ACHN (cell line): ENCODE data around the gene CD9.
A peak's percentile ranks its signal among the peaks of the same experiment; 100 is the strongest.
"Not testable (repeated sequence)": the region's sequence is repeated elsewhere in the genome, so short reads cannot be mapped to it uniquely, and the experiment has no call there.

Experiments used
- DNase-seq: peaks from one replicate; pipeline ENCODE4 v3.0.0-alpha.2; 2015
- in situ Hi-C: cut with HindIII; loops from 2 replicates; pipeline ENCODE4 v1.10.0; 2017; ENCODE audit warnings: low sequenced_read_pairs, low pct_ligation_motif_present, low pct_unique_long_range_greater_than_20kb

Gene CD9, protein sequence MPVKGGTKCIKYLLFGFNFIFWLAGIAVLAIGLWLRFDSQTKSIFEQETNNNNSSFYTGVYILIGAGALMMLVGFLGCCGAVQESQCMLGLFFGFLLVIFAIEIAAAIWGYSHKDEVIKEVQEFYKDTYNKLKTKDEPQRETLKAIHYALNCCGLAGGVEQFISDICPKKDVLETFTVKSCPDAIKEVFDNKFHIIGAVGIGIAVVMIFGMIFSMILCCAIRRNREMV

DNA sequence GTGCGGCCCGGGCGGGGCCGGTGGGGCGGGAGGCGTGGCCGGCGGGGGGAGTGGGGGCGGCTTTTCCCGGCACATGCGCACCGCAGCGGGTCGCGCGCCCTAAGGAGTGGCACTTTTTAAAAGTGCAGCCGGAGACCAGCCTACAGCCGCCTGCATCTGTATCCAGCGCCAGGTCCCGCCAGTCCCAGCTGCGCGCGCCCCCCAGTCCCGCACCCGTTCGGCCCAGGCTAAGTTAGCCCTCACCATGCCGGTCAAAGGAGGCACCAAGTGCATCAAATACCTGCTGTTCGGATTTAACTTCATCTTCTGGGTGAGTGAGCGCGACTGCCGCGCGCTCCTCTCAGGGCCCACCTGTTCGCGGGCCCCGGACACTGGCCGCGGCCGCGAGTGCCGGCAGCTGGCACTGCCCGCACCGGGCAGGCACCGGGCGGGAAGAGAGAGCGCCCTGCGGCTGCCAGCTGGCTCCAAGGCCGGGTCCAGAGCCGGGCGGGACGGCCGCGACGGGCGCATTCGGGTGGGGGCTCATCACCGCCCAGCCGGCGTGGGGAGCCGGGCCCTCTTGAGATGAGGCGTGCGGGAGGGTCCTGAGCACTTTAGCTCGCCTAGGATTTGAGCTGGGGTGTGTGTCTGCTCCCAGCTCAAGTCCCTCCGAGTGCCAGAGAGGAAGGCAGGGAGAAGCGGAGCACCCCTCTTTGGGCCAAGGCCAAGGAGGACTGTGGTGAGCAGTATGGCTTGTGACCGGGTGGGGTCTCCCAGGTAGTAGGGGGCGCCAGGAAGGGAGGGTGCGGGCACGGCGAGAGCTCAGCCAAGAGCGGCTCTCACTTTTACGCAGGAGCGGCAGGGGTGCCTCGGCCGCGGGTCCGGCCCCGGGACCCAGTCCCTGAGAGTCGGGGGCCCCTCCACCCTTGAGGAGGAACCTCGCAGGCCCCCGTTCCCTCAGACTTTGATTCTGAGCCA is at the start of gene CD9:
Gene CD9, plus strand, starts transcription at position 145 of the 957 bp plus-strand sequence. Its CDS starts 100 bp downstream, at position 245.
- DNase-seq: peak; percentile 67
- in situ Hi-C loops: no loop called here

DNA sequence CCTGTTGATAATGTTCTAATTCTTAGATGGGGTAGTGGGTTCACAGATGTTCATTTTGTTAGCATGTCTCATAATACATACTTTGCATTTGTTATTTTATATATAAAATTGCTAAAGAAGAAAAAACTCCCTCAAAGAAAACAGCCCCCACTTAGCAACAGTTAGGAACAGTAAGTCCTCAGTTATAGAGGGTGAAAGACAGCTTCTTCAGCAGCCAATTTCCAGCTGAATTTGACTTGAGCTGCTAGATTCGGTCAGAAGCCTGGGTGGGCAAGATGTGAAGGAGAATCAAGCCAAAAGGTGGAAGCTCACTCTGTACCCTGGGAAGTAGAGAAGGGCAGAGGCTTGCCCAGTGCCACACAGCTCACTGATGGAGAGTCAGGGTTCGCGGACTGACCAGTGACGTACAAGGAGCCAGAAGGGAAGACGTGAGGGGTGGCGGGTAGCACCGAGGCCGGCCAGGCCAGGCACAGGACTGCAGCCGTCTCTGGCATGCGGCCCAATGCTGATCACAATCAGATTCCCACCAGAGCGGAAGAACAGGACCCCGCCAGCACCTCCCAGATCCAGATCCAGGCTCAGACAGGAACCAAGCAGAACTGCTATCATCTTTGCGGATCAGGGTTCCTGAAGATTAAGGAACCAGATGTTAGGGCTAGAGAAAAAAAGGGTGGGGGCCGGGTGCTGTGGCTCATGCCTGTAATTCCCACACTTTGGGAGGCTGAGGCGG is 45.3 kb upstream of the CD9 start:
- no peak for DNase-seq
- in situ Hi-C loops: no loop called here

DNA sequence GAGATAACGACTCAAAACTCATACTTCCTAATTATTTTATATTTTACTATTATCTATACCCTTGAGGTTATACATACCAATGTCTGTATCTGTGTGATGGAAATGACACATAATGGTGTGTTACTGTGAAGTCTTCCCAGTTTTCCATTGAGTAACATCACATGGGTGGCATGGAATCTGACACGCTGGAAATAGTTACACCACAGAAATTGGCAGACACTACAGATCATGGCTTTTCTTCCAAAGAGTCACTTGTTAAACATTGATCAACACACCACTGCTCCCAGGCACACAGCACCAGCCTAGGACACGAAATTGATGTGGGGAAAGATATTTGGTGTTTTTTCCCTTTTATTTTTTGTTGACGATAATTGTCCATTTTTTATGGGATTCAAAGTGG is 42.7 kb upstream of the CD9 start:
- in situ Hi-C loops: no loop called here
- DNase-seq: no peak

DNA sequence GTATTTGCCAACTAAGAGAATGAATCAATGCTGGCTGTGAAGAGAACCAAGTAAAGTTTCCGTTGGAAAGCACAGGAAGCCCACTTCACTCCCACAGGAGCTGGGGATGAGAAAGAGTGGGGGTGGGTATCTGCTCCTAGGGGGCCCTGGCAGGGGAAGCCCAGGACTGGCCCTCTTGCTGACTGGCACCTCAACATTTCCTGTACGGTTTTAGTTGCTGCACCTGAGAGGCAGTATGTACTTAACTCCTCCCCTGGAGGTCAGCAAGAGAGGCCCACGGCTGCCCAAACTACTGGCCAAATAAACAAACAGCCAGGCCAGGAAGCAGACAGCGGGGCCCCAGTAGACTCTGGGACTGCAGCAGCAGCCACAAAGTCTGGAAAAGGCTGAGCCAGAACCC is 41.9 kb upstream of the CD9 start:
- in situ Hi-C loops: no loop called here
- no peak for DNase-seq

DNA sequence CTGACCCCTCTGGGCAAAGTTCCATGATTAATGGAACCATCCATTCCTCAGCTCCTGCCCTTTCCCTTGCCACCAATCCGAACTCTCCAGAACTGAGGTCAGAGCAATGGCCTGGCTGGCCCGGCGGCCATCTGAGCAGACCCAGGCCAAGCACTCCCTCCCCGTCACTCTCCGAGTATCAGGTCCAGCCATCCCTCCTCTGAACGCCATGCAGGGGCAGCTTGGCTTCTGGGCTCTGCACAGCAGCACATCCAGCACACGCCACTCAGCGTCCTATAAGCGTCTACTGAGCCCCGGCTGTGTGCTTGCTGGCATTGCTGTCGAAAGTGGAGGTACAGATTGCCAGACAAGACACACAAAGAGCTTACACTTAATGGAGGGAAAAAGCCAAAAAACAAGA is 41.5 kb upstream of the CD9 start:
- in situ Hi-C loops: no loop called here
- no peak for DNase-seq

DNA sequence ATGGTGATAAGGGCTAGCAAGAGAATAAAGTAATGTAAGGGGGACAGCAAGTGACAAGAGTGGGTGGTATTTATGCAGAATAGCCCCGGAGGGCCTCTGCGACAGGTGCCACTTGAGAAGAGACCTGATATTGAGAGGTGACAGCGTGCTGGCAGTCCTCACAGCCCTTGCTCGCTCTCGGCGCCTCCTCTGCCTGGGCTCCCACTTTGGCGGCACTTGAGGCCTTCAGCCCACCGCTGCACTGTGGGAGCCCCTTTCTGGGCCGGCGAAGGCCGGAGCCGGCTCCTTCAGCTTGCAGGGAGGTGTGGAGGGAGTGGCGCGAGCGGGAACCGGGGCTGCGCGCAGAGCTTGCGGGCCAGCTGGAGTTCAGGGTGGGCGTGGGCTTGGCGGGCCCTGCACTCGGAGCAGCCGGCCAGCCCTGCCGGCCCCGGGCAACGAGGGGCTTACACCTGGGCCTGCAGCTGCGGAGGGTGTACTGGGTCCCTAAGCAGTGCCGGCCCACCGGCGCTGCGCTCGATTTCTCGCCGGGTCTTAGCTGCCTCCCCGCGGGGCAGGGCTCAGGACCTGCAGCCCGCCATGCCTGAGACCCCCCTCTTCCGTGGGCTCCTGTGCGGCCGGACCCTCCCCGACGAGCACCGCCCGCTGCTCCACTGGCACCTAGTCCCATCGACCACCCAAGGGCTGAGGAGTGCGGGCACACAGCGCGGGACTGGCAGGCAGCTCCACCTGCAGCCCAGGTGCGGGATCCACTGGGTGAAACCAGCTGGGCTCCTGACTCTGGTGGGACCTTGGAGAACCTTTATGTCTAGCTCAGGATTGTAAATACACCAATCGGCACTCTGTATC is 40.8 kb upstream of the CD9 start:
- DNase-seq, in situ Hi-C loops: not testable (repeated sequence)

DNA sequence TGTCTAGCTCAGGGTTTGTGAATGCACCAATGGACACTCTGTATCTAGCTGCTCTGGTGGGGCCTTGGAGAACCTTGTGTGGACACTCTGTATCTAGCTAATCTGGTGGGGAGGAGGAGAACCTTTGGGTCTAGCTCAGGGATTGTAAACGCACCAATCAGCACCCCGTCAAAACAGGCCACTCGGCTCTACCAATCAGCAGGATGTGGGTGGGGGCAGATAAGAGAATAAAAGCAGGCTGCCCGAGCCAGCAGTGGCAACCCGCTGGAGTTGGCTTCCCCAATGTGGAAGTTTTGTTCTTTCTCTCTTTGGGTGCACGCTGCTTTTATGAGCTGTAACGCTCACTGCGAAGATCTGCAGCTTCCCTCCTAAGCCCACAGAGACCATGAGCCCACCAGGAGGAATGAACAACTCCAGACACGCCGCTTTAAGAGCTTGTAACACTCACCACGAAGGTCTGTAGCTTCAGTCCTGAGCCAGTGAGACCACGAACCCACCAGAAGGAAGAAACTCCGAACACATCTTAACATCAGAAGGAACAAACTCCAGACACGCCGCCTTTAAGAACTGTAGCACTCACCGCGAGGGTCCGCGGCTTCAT is 40.1 kb upstream of the CD9 start:
- in situ Hi-C loops, DNase-seq: not testable (repeated sequence)

DNA sequence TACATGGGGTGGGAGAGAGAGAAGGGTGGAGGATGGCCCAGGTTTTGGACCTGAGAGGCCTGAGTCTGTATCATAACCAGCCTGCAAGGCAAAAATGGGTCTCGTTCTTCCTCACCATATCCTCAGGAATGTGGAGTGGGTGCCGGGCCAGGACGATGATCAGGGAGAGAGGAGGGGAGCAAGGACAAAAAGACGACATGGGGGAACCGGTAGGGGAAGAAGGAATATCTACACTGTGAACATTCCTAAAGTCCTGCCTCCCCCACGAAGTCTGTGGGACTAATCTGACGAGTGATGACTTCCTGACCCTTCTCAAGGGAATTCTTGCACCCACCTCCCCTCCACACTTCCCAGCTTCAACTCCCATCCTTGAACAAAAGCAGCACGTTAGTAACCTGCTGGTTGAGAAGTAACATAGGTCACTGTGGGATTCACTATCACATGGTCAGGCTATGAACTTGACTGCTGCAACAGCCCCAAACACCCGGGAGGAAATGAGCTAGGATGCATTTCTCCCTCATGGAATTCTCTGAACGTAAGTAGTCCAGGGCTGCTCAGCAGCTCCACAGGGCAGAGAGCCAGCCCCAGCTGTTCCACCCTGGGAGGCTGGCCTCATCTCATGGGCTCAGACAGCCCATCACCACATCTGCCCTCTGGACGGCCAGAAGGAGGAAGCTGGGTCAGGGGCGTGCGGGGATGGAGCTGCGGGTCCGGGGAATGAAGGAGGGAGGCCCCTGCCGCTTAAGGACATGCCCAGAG is 38.9 kb upstream of the CD9 start:
- in situ Hi-C loops: no loop called here
- no peak for DNase-seq

DNA sequence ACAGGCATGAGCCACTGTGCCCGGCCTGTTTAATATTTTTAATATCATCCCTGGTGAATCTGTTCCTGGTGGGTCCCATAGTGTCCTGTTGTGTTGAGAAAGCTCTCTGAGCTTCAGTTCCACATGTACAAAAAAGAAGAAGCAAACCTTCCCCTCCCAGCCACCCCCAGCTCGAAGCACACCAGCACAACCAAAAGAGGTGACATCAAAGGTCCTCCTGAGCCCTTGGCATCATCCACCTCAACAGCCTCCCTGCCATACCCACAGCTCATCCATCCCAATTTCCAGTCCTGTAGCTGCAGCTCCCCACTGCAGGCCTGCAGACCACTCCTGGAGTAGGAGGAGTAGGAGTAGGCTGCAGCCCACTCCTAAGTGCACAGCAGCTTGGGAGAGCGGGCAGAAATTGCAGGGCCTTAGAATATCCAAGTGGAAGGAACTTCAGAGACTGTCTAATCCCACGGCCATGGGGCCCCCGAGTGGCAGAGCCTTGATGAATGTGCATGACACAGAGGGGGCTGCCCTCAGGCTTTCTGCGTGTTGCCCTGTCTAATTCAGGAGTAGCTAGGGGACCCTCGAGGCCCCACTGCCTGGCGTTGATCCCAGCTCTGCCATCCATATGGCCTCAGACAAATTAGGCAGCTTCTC is 36.7 kb upstream of the CD9 start:
- DNase-seq: no peak
- in situ Hi-C loops: no loop called here

DNA sequence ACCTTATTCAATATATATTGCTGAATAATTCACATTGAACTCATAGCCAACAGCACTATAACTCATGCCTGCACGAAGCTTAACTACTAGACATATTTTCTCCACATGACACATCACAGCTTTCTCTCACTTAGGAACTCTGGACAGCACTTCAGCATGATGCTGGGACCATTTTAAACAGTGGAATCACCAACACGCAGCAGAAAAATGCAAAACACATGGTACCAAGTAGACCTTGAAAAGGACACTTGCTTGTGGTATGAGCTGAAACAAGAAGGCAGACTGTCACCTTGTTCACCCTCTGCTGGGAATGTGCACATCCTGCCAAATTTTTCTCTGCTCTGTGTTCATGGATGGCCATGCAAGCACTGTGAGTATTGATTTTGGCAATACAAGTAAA is 34.8 kb upstream of the CD9 start:
- in situ Hi-C loops: no loop called here
- no peak for DNase-seq

DNA sequence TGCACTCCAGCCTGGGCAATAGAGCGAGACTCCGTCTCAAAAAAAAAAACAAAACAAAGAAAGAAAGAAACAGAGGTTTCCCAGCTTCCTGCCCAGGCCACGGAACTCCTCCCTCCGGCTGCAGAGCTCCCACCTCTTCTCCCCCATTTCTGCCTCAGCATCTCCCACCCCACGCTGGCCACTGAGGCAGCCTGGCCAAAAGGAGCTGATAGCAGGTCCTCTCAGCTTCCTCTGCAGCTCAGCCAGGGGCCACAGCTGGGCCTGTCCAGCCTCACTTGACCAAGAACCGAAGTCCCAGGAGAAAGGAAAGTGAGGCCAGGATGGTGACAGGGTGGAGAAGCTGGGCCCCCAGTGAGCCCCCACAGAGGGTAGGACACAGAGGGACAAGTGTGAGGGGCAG is 33.4 kb upstream of the CD9 start:
- DNase-seq: no peak
- in situ Hi-C loops: no loop called here

DNA sequence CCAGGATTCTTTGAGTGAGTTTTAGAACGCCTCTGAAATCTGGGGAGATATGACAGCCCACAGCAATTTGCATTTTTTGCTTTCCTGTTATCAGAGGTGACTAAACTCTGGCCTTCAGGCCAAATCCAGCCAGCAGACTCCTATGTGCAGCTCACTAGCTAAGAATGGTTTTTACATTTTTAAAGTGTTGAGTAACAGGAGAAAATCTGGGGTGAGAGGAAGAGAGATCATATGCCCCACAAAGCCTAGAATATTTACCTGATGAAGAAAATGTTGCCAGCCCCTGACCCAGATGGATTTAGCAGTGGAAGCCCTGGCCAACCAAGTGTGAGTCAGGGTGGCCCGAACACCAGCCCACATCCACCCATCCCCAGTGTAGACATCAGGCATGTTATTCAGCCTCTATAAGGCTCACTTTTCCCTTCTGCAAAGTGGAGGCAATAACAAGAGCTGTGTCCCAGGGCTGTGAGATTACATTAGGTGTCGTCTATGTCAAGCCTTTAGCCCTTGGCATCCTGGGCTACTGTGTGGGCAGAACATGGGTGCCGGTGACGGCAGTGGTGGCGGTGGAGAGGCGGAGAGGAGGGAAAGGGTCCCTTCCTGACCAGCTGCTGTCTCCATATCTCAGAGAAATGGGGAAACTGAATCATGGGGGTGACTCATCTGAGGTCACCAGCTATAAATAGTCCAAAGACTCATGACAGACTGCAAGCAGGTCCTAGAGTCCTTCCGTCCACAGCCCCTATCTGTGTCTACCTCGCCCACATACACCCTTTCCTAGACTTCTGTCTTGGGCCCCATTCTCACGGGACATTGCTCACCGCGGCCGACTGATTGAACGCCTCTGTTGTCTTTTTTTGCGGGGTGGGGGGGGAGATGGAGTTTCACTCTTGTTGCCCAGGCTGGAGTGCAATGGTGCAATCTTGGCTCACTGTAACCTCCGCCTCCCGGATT is 32.6 kb upstream of the CD9 start:
- in situ Hi-C loops: no loop called here
- peak; percentile 95 for DNase-seq

DNA sequence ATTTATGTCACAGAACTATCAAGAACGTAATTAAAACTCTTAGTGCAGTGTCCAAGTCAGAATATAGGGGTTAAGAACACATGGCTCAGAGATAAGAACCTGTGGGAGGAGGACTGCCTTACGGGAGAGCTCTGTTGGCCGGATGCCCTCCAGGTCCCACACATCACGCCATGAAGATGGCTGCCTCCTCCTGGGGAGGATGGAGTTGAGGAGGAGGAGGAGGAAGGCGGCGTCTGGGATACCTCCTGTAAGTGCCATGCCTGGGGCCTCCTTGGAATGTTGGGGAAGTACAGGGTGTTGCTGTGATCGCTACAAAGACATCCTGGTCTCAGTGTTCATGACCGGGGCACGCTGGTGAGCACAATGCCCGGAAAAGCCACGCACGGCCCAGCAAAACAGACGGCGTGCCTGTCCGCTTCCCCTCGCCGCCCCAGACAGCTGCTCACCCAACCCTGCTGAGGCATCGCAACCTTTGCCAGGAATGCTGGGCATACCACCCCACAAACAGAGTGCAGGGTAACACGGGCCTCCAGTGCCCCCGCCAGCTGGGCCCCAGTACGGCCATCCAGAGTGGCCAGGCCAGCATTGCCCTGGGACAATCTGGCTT is 28.7 kb upstream of the CD9 start:
- in situ Hi-C loops: no loop called here
- no peak for DNase-seq

DNA sequence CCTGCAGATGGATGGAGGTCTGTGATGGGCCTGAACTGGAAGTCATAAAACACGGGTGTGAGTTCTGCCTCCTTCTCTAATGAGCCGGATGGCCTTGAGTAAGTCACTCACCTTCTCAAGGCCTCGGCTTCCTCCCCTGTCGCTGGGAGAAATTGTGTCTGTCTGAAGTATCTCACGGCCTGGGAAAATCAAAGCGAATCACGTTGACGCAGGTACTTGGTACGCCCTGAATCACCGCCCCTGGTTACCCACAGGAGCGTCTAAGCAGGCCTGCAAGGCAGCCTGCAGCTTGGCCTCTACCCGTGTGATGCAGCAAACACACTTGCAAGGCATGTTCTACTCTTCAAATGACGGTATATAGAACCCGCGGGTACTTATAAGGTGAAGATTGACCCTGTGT is 28.1 kb upstream of the CD9 start:
- DNase-seq: no peak
- in situ Hi-C loops: no loop called here

DNA sequence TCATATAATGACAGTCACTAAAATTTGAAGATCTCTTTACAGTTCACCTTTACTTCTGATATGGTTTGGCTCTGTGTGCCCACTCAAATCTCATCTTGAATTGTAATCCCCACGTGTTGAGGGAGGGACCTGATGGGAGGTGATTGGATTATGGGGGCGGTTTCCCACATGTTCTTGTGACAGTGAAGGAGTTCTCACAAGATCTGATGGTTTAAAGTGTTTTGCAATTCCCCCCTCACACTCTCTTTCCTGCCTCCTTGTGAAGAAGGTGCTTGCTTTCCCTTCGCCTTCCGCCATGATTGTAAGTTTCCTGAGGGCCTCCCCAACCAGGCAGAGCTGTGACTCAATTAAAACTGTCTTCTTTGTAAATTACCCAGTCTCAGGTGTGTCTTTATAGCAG is 27.3 kb upstream of the CD9 start:
- no peak for DNase-seq
- in situ Hi-C loops: no loop called here
